Loucy (cell line): ENCODE measurements around the gene TNNI3.

Experiments
- H2AFZ ChIP-seq: fragments of 200-600 bp; sonication (generic); 2 replicates; pipeline ENCODE4 v1.6.0; 2016; ENCODE audit warnings: antibody characterized with exemption, mild to moderate bottlenecking, low read length, moderate library complexity
- H3F3A ChIP-seq: fragments of 200-600 bp; 2 replicates; pipeline ENCODE4 v1.6.0; 2016; ENCODE audit warnings: antibody characterized with exemption, low read depth, mild to moderate bottlenecking
- H3K27me3 ChIP-seq: fragments of 200-600 bp; sonication (generic); 2 replicates; pipeline ENCODE4 v1.6.1; 2014; ENCODE audit warnings: low read length, mild to moderate bottlenecking; ENCODE audit not compliant: insufficient read depth, poor library complexity, severe bottlenecking
- H3K36me3 ChIP-seq: fragments of 200-600 bp; sonication (generic); 2 replicates; pipeline ENCODE4 v1.6.1; 2016; ENCODE audit warnings: low read length; ENCODE audit not compliant: insufficient read depth
- H3K4me1 ChIP-seq: fragments of 200-600 bp; sonication (generic); 2 replicates; pipeline ENCODE4 v1.5.1; 2014; ENCODE audit warnings: low read length, mild to moderate bottlenecking; ENCODE audit not compliant: insufficient read depth, poor library complexity, severe bottlenecking
- H3K4me2 ChIP-seq: fragments of 200-600 bp; sonication (generic); 2 replicates; pipeline ENCODE4 v1.6.0; 2014; ENCODE audit warnings: antibody characterized with exemption, low read length, low read depth, mild to moderate bottlenecking; ENCODE audit not compliant: poor library complexity, severe bottlenecking
- H3K4me3 ChIP-seq: fragments of 200-600 bp; sonication (generic); 2 replicates; pipeline ENCODE4 v1.5.1; 2014; ENCODE audit warnings: low read length, mild to moderate bottlenecking, mixed read lengths; ENCODE audit not compliant: poor library complexity, severe bottlenecking
- H3K79me2 ChIP-seq: fragments of 200-600 bp; sonication (generic); 2 replicates; pipeline ENCODE4 v1.6.1; 2014; ENCODE audit warnings: low read length; ENCODE audit not compliant: insufficient read depth
- H3K9ac ChIP-seq: fragments of 200-600 bp; sonication (generic); 2 replicates; pipeline ENCODE4 v1.6.0; 2014; ENCODE audit warnings: mild to moderate bottlenecking, low read depth, low read length, moderate library complexity; ENCODE audit not compliant: poor library complexity, severe bottlenecking
- H3K9me2 ChIP-seq: fragments of 200-600 bp; sonication (generic); replicated peaks from 2 replicates; pipeline ENCODE4 v1.6.1; 2016; ENCODE audit warnings: low read depth, low read length, mixed read lengths
- H3K9me3 ChIP-seq: fragments of 200-600 bp; sonication (generic); 2 replicates; pipeline ENCODE4 v1.6.1; 2014; ENCODE audit warnings: mild to moderate bottlenecking, antibody characterized with exemption, low read length, low read depth; ENCODE audit not compliant: insufficient read depth
- H4K20me1 ChIP-seq: fragments of 200-600 bp; sonication (generic); 2 replicates; pipeline ENCODE4 v1.6.0; 2014; ENCODE audit warnings: antibody characterized with exemption, low read length, mild to moderate bottlenecking; ENCODE audit not compliant: insufficient read depth, poor library complexity, severe bottlenecking
- CTCF ChIP-seq: fragments of 200-600 bp; sonication (generic); conservative IDR thresholded peaks from 2 replicates; pipeline ENCODE4 v1.5.1; 2014; ENCODE audit warnings: mild to moderate bottlenecking, antibody characterized with exemption, low read length
- EZH2phosphoT487 ChIP-seq: fragments of 200-600 bp; IDR thresholded peaks from 2 replicates; pipeline ENCODE4 v1.6.1; 2018; ENCODE audit warnings: antibody characterized with exemption, mild to moderate bottlenecking, moderate library complexity, borderline replicate concordance

Gene TNNI3

GRCh38 chr19:55169136-55169535, 11.6 kb upstream of the TNNI3 start:
- H3F3A ChIP-seq: no peaks in the 10 kb centered on the region
- H3K9me3 ChIP-seq: no peaks in the 10 kb centered on the region
- peaks cover 3% of the 10 kb centered on the region for H3K4me1 ChIP-seq
- H3K79me2 ChIP-seq: no peaks in the 10 kb centered on the region
- no peak for TF ChIP-seq CTCF
- TF ChIP-seq EZH2phosphoT487: no peak
- H3K27me3 ChIP-seq: no peaks in the 10 kb centered on the region
- H3K36me3 ChIP-seq: no peaks in the 10 kb centered on the region
- no peak overlapping the region for H3K4me3 ChIP-seq
- no peak overlapping the region for H3K4me2 ChIP-seq
- no peaks in the 10 kb centered on the region for H3K9me2 ChIP-seq
- no peak overlapping the region for H3K9ac ChIP-seq
- no peaks in the 10 kb centered on the region for H4K20me1 ChIP-seq
- H2AFZ ChIP-seq: no peak overlapping the region

DNA sequence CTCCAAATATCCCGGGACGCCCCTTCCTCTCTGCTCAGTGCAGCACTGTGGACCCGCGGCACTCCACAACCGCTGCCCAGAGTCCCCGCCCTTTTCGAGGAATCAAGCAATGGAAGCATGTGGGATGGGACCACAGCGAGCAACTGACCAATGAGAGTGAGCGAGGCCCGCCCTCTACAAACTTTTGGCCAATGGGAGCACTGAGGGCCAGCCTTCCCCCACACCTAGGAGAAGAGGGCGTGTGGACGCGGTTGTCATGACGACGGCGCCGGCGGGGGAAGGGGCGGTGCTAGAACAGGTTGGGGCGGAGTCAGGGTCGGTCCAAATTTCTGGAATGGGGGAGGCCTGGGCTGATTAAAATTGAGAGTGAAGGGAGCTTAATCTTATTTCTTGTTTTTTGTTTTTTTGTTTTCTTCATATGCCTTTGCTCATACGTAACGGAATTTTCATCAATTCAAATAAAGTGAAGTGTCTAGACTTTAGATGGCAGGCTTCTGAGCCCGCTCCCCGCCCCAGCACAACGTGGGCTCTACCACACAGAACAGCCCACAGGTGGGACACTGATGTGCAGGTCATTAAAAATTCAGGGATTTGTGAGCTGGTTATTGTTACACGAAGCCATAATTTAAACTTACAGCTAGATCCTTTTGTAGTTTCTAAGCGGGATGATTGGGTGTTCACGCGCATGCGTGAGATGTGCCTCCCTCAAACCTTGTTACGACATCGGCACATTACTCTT, 9.2 kb upstream of the TNNI3 start, which contains the start of gene DNAAF3:
DNAAF3 (minus strand) TSS at position 84 of the 739 bp plus-strand sequence. CDS start 200 bp downstream, outside the sequence.
- Histone ChIP-seq H3K4me1 (peaks cover 3% of the 10 kb centered on the region), H3K79me2 (no peaks in the 10 kb centered on the region), H4K20me1 (no peaks in the 10 kb centered on the region), H3K4me3 (peak within 1 kb of the TSS; percentile 76), H3K27me3 (no peaks in the 10 kb centered on the region), H3K36me3 (no peaks in the 10 kb centered on the region), H3K4me2 (peak within 1 kb of the TSS; percentile 90), H3F3A (no peaks in the 10 kb centered on the region), H2AFZ (peak within 1 kb of the TSS; percentile 84), H3K9ac (no peak within 1 kb of the TSS), H3K9me3 (no peaks in the 10 kb centered on the region), H3K9me2 (no peaks in the 10 kb centered on the region)
- no peak for TF ChIP-seq CTCF
- TF ChIP-seq EZH2phosphoT487: no peak

GRCh38 chr19:55165952-55166529, 8.5 kb upstream of the TNNI3 start:
- Histone ChIP-seq H3F3A (no peaks in the 10 kb centered on the region), H3K79me2 (no peaks in the 10 kb centered on the region), H3K9ac (no peak overlapping the region), H3K36me3 (no peaks in the 10 kb centered on the region), H3K4me3 (peak overlapping the region; percentile 76), H3K9me2 (no peaks in the 10 kb centered on the region), H4K20me1 (no peaks in the 10 kb centered on the region), H3K27me3 (no peaks in the 10 kb centered on the region), H3K4me2 (peak overlapping the region; percentile 90), H3K4me1 (peaks cover 3% of the 10 kb centered on the region), H3K9me3 (no peaks in the 10 kb centered on the region), H2AFZ (peak overlapping the region; percentile 84)
- TF ChIP-seq EZH2phosphoT487 (no peak), CTCF (peak; percentile 88)
